ENCODE data around the gene HMCN2. TPM values are rescaled to one million over a fixed set of nuclear protein-coding genes. Genes with fewer than 3 reads are reported as not detected.

The HMCN2 gene
- total RNA-seq, 1 experiment from 2014 or later, result 8.6 TPM

GRCh38 chr9:130225071-130225470, 40.5 kb upstream of the HMCN2 start:
- H3K56ac ChIP-seq (ENCODE audit: insufficient read length, low read depth, low read length), result no peak overlapping the region
- no peaks in the 10 kb centered on the region for H3K79me1 ChIP-seq (ENCODE audit: insufficient read depth, low read depth, low read length, poor library complexity, severe bottlenecking)
- Mint-ChIP-seq H3K36me3 (ENCODE audit: insufficient read depth in 1 of 3, low read depth in 3 of 3) (peaks cover 28 to 36% (median 36%) of the 10 kb centered on the region in 3 experiments), H3K4me3 (no peak overlapping the region; a peak in 1 of 5 replicates), H3K9me3 (peaks cover 3 to 6% of the 10 kb centered on the region in 2 experiments; a peak in 3 of 5 replicates), H3K27ac (no peak overlapping the region), H3K27me3 (ENCODE audit: low read depth) (no peaks in the 10 kb centered on the region), H3K4me1 (peaks cover 3 to 4% of the 10 kb centered on the region in 2 experiments; a peak in 3 of 4 replicates)
- no peak overlapping the region for H2AK5ac ChIP-seq (ENCODE audit: insufficient read length, low read length)
- no peak overlapping the region for H2BK15ac ChIP-seq (ENCODE audit: low read depth, low read length)
- H3K9ac ChIP-seq (ENCODE audit: extremely low read depth, insufficient read length, low read length), result no peak overlapping the region
- no peak overlapping the region for H3K4ac ChIP-seq (ENCODE audit: low read depth, low read length)
- no peak overlapping the region for H3K27ac ChIP-seq (ENCODE audit: insufficient read length, low read depth, low read length)
- H3K4me1 ChIP-seq (ENCODE audit: insufficient read depth, low read length), result no peaks in the 10 kb centered on the region
- H3K4me2 ChIP-seq (ENCODE audit: insufficient read depth, insufficient read length, low read length), result no peak overlapping the region
- no peak overlapping the region for H4K5ac ChIP-seq (ENCODE audit: insufficient read length, low read depth, low read length)
- H3K14ac ChIP-seq (ENCODE audit: insufficient read depth, low read length), result no peak overlapping the region
- H3K18ac ChIP-seq (ENCODE audit: insufficient read length, low read depth, low read length), result no peak overlapping the region
- H4K91ac ChIP-seq (ENCODE audit: insufficient read length, low read depth, low read length), result no peak overlapping the region
- H2BK5ac ChIP-seq (ENCODE audit: insufficient read length, low read length), result no peak overlapping the region
- no peak overlapping the region for H4K8ac ChIP-seq (replicated peaks; ENCODE audit: insufficient read length, low read depth, low read length)
- no peaks in the 10 kb centered on the region for H3K23me2 ChIP-seq (ENCODE audit: insufficient read length, low read depth, low read length, poor library complexity, severe bottlenecking)
- no peak overlapping the region for H3K23ac ChIP-seq (ENCODE audit: insufficient read length, low read depth, low read length)
- H2BK20ac ChIP-seq (ENCODE audit: low read depth, low read length, poor library complexity, severe bottlenecking), result no peak overlapping the region
- no peaks in the 10 kb centered on the region for H3K79me2 ChIP-seq (ENCODE audit: insufficient read depth, low read length)
- H3T11ph ChIP-seq (ENCODE audit: low read length), result no peak overlapping the region
- no peak for TF ChIP-seq CTCF (conservative IDR thresholded peaks at IDR 0.05)
- WGBS (ENCODE audit: extremely low coverage, insufficient read length, low lambda C conversion rate), result no CpG with 5 or more reads among the region's 11 CpGs
- no peak overlapping the region for H2BK12ac ChIP-seq (ENCODE audit: insufficient read length, low read depth, low read length)
- H4K20me1 ChIP-seq (ENCODE audit: control insufficient read depth, insufficient read depth, insufficient read length), result no peaks in the 10 kb centered on the region
- no peak overlapping the region for H2BK120ac ChIP-seq (ENCODE audit: low read depth, low read length, poor library complexity, severe bottlenecking)
- no peaks in the 10 kb centered on the region for H3K27me3 ChIP-seq (ENCODE audit: insufficient read depth, low read length)
- H2AFZ ChIP-seq (ENCODE audit: low read length), result no peak overlapping the region
- H3K9me3 ChIP-seq (ENCODE audit: control insufficient read depth, low read depth, low read length), result peaks cover 13% of the 10 kb centered on the region
- DNase-seq, result no peak

All from H9 (cell line).